ENCODE data around the gene APPBP2. TPM values are rescaled to one million over a fixed set of nuclear protein-coding genes. Genes with fewer than 3 reads are reported as not detected.

APPBP2 gene
- total and polyA plus RNA-seq, 2 donors (not counting 3 experiments of a cell fraction or from before 2014, with no cell fraction given) = 8.4 to 49.1 TPM

- CTCF ChIA-PET = no interaction called here
- H3K79me2 ChIP-seq (ENCODE audit: control insufficient read depth, insufficient read depth, low read length) = no peaks in the 10 kb centered on the region
- H2AFZ ChIP-seq (ENCODE audit: low read depth, low read length) = no peak overlapping the region
- no peak overlapping the region for H3K9ac ChIP-seq (replicated peaks; ENCODE audit: extremely low read depth, insufficient read depth, low read length)
- H3K27ac ChIP-seq (ENCODE audit: insufficient read depth, low read depth, low read length) = no peak overlapping the region
- BruUV-seq (replicated peaks) = no TSS peak
- POLR2A ChIA-PET = no interaction called here
- no peaks in the 10 kb centered on the region for H4K20me1 ChIP-seq (replicated peaks; ENCODE audit: control insufficient read depth, extremely low read depth, insufficient read depth, low read length)
- no peak for DNase-seq (ENCODE audit: low read depth, low spot score)
- FAIRE-seq = no peak
- intact Hi-C loops (cut with micrococcal nuclease) (no loop called here), dilution Hi-C loops (cut with MboI; ENCODE audit: extremely low pct_ligation_motif_present, low sequenced_read_pairs) (no loop called here)
- no peaks in the 10 kb centered on the region for H3K9me3 ChIP-seq (replicated peaks; ENCODE audit: control insufficient read depth, insufficient read depth, low read length)
- no peaks in the 10 kb centered on the region for H3K27me3 ChIP-seq (ENCODE audit: control insufficient read depth in 2 of 2, insufficient read depth in 2 of 2, low read length in 2 of 2)
- H3K4me1 ChIP-seq (ENCODE audit: control insufficient read depth, extremely low read depth, insufficient read depth, low read length) = peaks cover 4% of the 10 kb centered on the region
- H3K9me1 ChIP-seq (replicated peaks; ENCODE audit: control insufficient read depth, extremely low read depth, insufficient read depth, low read length) = no peaks in the 10 kb centered on the region
- H3K36me3 ChIP-seq (ENCODE audit: control insufficient read depth in 2 of 2, extremely low read depth in 1 of 2, insufficient read depth in 2 of 2, low read length in 2 of 2) = no peaks in the 10 kb centered on the region
- H3K4me2 ChIP-seq (ENCODE audit: insufficient read depth, low read length) = no peak overlapping the region
- H3K4me3 ChIP-seq (replicated peaks in 1 of 3; ENCODE audit: insufficient read depth in 1 of 3, low read depth in 1 of 3, low read length in 3 of 3) = no peak overlapping the region
- no peak for TF ChIP-seq MYC (IDR thresholded peaks at IDR 0.05; ENCODE audit: low read depth, low read length)
- TF ChIP-seq POLR2A (IDR thresholded peaks at IDR 0.05; ENCODE audit: low read depth, low read length) = no peak
- TF ChIP-seq POLR2AphosphoS5 (IDR thresholded peaks at IDR 0.05; ENCODE audit: insufficient read depth, low read depth, low read length) = no peak
- TF ChIP-seq EZH2 (IDR thresholded peaks at IDR 0.05; ENCODE audit: borderline replicate concordance, low read depth, low read length, severe bottlenecking) = no peak
- TF ChIP-seq GATA2 (IDR thresholded peaks at IDR 0.05; ENCODE audit: insufficient read depth, insufficient read length, low read depth, low read length) = no peak
- TF ChIP-seq JUN (IDR thresholded peaks at IDR 0.05; ENCODE audit: borderline replicate concordance, insufficient read depth, insufficient read length, low read depth) = no peak
- TF ChIP-seq MAX (IDR thresholded peaks at IDR 0.05; ENCODE audit: insufficient read depth, insufficient read length) = no peak
- TF ChIP-seq FOS (IDR thresholded peaks at IDR 0.05; ENCODE audit: borderline replicate concordance, insufficient read depth, low read length) = no peak
- TF ChIP-seq, protein P1, sequence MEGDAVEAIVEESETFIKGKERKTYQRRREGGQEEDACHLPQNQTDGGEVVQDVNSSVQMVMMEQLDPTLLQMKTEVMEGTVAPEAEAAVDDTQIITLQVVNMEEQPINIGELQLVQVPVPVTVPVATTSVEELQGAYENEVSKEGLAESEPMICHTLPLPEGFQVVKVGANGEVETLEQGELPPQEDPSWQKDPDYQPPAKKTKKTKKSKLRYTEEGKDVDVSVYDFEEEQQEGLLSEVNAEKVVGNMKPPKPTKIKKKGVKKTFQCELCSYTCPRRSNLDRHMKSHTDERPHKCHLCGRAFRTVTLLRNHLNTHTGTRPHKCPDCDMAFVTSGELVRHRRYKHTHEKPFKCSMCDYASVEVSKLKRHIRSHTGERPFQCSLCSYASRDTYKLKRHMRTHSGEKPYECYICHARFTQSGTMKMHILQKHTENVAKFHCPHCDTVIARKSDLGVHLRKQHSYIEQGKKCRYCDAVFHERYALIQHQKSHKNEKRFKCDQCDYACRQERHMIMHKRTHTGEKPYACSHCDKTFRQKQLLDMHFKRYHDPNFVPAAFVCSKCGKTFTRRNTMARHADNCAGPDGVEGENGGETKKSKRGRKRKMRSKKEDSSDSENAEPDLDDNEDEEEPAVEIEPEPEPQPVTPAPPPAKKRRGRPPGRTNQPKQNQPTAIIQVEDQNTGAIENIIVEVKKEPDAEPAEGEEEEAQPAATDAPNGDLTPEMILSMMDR (IDR thresholded peaks at IDR 0.05; ENCODE audit: extremely low read depth in 1 of 2, insufficient read depth in 1 of 2, low read depth in 1 of 2, low read length in 2 of 2) = no peak
Observed at GRCh38 chr17:60401819-60402218, 124.2 kb downstream of the APPBP2 start.
